ENCODE measurements around the gene ANKRD42.

GRCh38 chr11:83275888-83276641 is 82.6 kb downstream of the ANKRD42 start:
- TF ChIP-seq CREM (CRISPR knock-in tag; IDR thresholded peaks at IDR 0.05) (no peak), ATF1 (CRISPR knock-in tag; IDR thresholded peaks at IDR 0.05) (no peak), IRF1 (CRISPR knock-in tag; IDR thresholded peaks at IDR 0.05) (no peak), CTCF (IDR thresholded peaks at IDR 0.05) (no peak), NFE2L1 (CRISPR knock-in tag; IDR thresholded peaks at IDR 0.05) (no peak), MAX (CRISPR knock-in tag; IDR thresholded peaks at IDR 0.05) (no peak), STAT6 (CRISPR knock-in tag; conservative IDR thresholded peaks at IDR 0.05; ENCODE audit: low read depth) (no peak), GABPB1 (CRISPR knock-in tag; IDR thresholded peaks at IDR 0.05) (no peak), RELA (CRISPR knock-in tag; IDR thresholded peaks at IDR 0.05; ENCODE audit: borderline replicate concordance) (no peak), FOXK1 (CRISPR knock-in tag; IDR thresholded peaks at IDR 0.05) (no peak), ZNF416 (CRISPR knock-in tag; IDR thresholded peaks at IDR 0.05) (no peak), ARID4B (CRISPR knock-in tag; IDR thresholded peaks at IDR 0.05; ENCODE audit: borderline replicate concordance) (no peak)

Data from WTC11 (cell line).